Uterus (tissue), 2 donors: ENCODE data around the gene EP300.

Source experiments
- POLR2A ChIP-seq, 2 donors: fragments of 450-650 bp; IDR thresholded peaks; one replicate each; pipeline ENCODE4 v1.6.1; 2016; ENCODE audit warnings: antibody characterized with exemption in 2 of 2, mild to moderate bottlenecking in 1 of 2, moderate library complexity in 1 of 2
- TF ChIP-seq, protein P1 (sequence below), 4 experiments: fragments of 200-600 bp in 2 of 4; fragments of 450-650 bp in 2 of 4; sonication (generic) in 2 of 4; IDR thresholded peaks; one replicate each; pipeline ENCODE4 v1.5.1; 2016 to 2019; ENCODE audit warnings: antibody characterized with exemption in 4 of 4, mild to moderate bottlenecking in 2 of 4, moderate library complexity in 1 of 4

DNA sequence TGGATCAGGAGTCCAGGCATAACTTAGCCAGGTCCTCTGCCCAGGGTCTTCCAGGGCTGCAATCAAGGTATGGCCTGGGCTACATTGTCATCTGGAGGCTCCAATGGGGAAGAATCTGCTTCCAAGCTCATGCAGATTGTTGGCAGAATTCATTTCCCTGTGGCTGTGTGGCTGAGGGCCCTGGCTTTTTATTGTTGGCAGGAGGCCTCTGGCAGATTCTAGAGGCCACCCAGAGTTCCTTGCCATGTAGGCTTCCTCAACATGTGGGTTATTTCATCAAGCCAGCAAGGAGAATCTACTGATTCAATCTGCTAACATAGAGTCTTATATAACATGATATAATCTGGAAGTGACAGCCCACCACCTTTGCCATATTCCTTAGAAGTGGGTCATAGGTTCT, 16.4 kb upstream of the EP300 start:
- TF ChIP-seq POLR2A (IDR thresholded peaks at IDR 0.05) = no peak
- TF ChIP-seq, protein P1, sequence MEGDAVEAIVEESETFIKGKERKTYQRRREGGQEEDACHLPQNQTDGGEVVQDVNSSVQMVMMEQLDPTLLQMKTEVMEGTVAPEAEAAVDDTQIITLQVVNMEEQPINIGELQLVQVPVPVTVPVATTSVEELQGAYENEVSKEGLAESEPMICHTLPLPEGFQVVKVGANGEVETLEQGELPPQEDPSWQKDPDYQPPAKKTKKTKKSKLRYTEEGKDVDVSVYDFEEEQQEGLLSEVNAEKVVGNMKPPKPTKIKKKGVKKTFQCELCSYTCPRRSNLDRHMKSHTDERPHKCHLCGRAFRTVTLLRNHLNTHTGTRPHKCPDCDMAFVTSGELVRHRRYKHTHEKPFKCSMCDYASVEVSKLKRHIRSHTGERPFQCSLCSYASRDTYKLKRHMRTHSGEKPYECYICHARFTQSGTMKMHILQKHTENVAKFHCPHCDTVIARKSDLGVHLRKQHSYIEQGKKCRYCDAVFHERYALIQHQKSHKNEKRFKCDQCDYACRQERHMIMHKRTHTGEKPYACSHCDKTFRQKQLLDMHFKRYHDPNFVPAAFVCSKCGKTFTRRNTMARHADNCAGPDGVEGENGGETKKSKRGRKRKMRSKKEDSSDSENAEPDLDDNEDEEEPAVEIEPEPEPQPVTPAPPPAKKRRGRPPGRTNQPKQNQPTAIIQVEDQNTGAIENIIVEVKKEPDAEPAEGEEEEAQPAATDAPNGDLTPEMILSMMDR (IDR thresholded peaks at IDR 0.05) = no peak
